ENCODE measurements around the gene HMCN2. TPM values are rescaled to one million over a fixed set of nuclear protein-coding genes. Genes with fewer than 3 reads are reported as not detected.

Gene HMCN2
- total RNA-seq, 1 experiment from 2014 or later = 5.6 TPM

- Mint-ChIP-seq H3K4me3 (no peak overlapping the region), H3K36me3 (peaks cover 10% of the 10 kb centered on the region), H3K27ac (no peak overlapping the region; the same call in 1 of the 2 replicates), H3K9me3 (no peaks in the 10 kb centered on the region), H3K4me1 (0 out of 2 replicates have a peak, but pooled peaks cover 2% of the 10 kb centered on the region), H3K27me3 (ENCODE audit: low read depth) (no peaks in the 10 kb centered on the region)
- POLR2A ChIA-PET = no interaction called here
- DNase-seq (ENCODE audit: low spot score) = no peak
- no peak for TF ChIP-seq SMAD3 (CRISPR knock-in tag; IDR thresholded peaks at IDR 0.05; ENCODE audit: borderline replicate concordance)
- TF ChIP-seq, protein P1, sequence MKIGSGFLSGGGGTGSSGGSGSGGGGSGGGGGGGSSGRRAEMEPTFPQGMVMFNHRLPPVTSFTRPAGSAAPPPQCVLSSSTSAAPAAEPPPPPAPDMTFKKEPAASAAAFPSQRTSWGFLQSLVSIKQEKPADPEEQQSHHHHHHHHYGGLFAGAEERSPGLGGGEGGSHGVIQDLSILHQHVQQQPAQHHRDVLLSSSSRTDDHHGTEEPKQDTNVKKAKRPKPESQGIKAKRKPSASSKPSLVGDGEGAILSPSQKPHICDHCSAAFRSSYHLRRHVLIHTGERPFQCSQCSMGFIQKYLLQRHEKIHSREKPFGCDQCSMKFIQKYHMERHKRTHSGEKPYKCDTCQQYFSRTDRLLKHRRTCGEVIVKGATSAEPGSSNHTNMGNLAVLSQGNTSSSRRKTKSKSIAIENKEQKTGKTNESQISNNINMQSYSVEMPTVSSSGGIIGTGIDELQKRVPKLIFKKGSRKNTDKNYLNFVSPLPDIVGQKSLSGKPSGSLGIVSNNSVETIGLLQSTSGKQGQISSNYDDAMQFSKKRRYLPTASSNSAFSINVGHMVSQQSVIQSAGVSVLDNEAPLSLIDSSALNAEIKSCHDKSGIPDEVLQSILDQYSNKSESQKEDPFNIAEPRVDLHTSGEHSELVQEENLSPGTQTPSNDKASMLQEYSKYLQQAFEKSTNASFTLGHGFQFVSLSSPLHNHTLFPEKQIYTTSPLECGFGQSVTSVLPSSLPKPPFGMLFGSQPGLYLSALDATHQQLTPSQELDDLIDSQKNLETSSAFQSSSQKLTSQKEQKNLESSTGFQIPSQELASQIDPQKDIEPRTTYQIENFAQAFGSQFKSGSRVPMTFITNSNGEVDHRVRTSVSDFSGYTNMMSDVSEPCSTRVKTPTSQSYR (CRISPR knock-in tag; IDR thresholded peaks at IDR 0.05) = no peak
- TF ChIP-seq, protein P2, sequence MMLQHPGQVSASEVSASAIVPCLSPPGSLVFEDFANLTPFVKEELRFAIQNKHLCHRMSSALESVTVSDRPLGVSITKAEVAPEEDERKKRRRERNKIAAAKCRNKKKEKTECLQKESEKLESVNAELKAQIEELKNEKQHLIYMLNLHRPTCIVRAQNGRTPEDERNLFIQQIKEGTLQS (CRISPR knock-in tag; conservative IDR thresholded peaks at IDR 0.05) = no peak
- TF ChIP-seq MXD4 (CRISPR knock-in tag; IDR thresholded peaks at IDR 0.05; ENCODE audit: borderline replicate concordance) = no peak
- TF ChIP-seq PRRX2 (CRISPR knock-in tag; IDR thresholded peaks at IDR 0.05) = no peak
- TF ChIP-seq JUN (CRISPR knock-in tag; IDR thresholded peaks at IDR 0.05) = no peak
- no peak for ATAC-seq
- CTCF ChIA-PET = interaction anchor here (0.6 to 2.6 kb wide), 4 partner anchors 30 to 137 kb away, joined by 3 to 8 read pairs (median 4); partner anchors contain the start of gene HMCN2
Measured at GRCh38 chr9:130295945-130296782, 30.6 kb downstream of the HMCN2 start.

GRCh38 chr9:130296783-130297055 lies 31.2 kb downstream of the HMCN2 start:
- DNase-seq (ENCODE audit: low spot score) = no peak
- POLR2A ChIA-PET = interaction anchor here (0.6 kb wide), 1 partner anchor 33 kb away, joined by 5 read pairs; no protein-coding TSS in a partner anchor
- no peak overlapping the region for H3K27ac Mint-ChIP-seq

More at GRCh38 chr9:130296783-130297055, 31.2 kb downstream of the HMCN2 start:
- Mint-ChIP-seq H3K9me3 (no peaks in the 10 kb centered on the region), H3K4me1 (0 out of 2 replicates have a peak, but pooled peaks cover 2% of the 10 kb centered on the region), H3K4me3 (no peak overlapping the region), H3K36me3 (peaks cover 10% of the 10 kb centered on the region), H3K27me3 (ENCODE audit: low read depth) (no peaks in the 10 kb centered on the region)
- TF ChIP-seq TCF7 (CRISPR knock-in tag; IDR thresholded peaks at IDR 0.05; ENCODE audit: low read depth) (no peak), OVOL2 (CRISPR knock-in tag; IDR thresholded peaks at IDR 0.05; ENCODE audit: borderline replicate concordance) (no peak), ESRRA (CRISPR knock-in tag; IDR thresholded peaks at IDR 0.05; ENCODE audit: borderline replicate concordance) (no peak), MXD4 (CRISPR knock-in tag; IDR thresholded peaks at IDR 0.05; ENCODE audit: borderline replicate concordance) (no peak), SMAD4 (CRISPR knock-in tag; IDR thresholded peaks at IDR 0.05) (no peak), E2F5 (CRISPR knock-in tag; IDR thresholded peaks at IDR 0.05) (no peak), ZBTB21 (CRISPR knock-in tag; IDR thresholded peaks at IDR 0.05; ENCODE audit: borderline replicate concordance) (no peak), ZNF263 (CRISPR knock-in tag; IDR thresholded peaks at IDR 0.05; ENCODE audit: low read depth) (no peak), ZBTB43 (CRISPR knock-in tag; IDR thresholded peaks at IDR 0.05) (no peak), ZMAT4 (CRISPR knock-in tag; IDR thresholded peaks at IDR 0.05) (no peak), ZNF423 (CRISPR knock-in tag; IDR thresholded peaks at IDR 0.05) (no peak), ZNF396 (CRISPR knock-in tag; IDR thresholded peaks at IDR 0.05; ENCODE audit: borderline replicate concordance) (no peak), CREB1 (CRISPR knock-in tag; IDR thresholded peaks at IDR 0.05) (no peak), GTF2I (CRISPR knock-in tag; conservative IDR thresholded peaks at IDR 0.05) (no peak), MAX (CRISPR knock-in tag; IDR thresholded peaks at IDR 0.05) (no peak), PRRX2 (CRISPR knock-in tag; IDR thresholded peaks at IDR 0.05) (no peak)
- CTCF ChIA-PET = interaction anchor here (0.6 to 2.6 kb wide), 5 partner anchors 18 to 138 kb away, joined by 3 to 8 read pairs (median 4); partner anchors contain the start of gene HMCN2
- no peak; the same call in 1 of the 2 replicates for ATAC-seq

Measured in WTC11 (cell line).